ENCODE measurements around the gene NUDT7. TPM values are rescaled to one million over a fixed set of nuclear protein-coding genes. Genes with fewer than 3 reads are reported as not detected.

NUDT7 gene
- total and polyA plus RNA-seq, 2 experiments from 2014 or later, result 5.6 to 14.3 TPM

DNA sequence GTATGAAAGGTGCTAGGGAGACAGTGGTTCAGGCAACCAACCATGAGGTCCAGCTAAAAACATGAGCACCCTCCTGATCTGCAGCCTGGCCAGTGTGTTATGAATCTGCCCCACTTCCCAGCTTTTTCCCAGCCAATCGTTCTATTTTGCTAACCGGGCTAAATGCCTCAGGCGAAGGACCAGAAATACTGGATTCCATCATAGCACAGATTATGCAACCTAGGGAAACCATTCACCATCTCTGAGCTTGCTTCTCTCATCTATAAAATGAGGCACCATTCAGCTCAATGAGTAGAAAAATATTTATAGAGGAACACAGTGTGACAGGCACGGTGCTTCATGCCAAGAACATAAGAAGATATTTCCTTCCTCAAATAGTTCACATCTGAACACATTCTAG, 45.2 kb upstream of the NUDT7 start (continued):
- TF ChIP-seq, protein P1, sequence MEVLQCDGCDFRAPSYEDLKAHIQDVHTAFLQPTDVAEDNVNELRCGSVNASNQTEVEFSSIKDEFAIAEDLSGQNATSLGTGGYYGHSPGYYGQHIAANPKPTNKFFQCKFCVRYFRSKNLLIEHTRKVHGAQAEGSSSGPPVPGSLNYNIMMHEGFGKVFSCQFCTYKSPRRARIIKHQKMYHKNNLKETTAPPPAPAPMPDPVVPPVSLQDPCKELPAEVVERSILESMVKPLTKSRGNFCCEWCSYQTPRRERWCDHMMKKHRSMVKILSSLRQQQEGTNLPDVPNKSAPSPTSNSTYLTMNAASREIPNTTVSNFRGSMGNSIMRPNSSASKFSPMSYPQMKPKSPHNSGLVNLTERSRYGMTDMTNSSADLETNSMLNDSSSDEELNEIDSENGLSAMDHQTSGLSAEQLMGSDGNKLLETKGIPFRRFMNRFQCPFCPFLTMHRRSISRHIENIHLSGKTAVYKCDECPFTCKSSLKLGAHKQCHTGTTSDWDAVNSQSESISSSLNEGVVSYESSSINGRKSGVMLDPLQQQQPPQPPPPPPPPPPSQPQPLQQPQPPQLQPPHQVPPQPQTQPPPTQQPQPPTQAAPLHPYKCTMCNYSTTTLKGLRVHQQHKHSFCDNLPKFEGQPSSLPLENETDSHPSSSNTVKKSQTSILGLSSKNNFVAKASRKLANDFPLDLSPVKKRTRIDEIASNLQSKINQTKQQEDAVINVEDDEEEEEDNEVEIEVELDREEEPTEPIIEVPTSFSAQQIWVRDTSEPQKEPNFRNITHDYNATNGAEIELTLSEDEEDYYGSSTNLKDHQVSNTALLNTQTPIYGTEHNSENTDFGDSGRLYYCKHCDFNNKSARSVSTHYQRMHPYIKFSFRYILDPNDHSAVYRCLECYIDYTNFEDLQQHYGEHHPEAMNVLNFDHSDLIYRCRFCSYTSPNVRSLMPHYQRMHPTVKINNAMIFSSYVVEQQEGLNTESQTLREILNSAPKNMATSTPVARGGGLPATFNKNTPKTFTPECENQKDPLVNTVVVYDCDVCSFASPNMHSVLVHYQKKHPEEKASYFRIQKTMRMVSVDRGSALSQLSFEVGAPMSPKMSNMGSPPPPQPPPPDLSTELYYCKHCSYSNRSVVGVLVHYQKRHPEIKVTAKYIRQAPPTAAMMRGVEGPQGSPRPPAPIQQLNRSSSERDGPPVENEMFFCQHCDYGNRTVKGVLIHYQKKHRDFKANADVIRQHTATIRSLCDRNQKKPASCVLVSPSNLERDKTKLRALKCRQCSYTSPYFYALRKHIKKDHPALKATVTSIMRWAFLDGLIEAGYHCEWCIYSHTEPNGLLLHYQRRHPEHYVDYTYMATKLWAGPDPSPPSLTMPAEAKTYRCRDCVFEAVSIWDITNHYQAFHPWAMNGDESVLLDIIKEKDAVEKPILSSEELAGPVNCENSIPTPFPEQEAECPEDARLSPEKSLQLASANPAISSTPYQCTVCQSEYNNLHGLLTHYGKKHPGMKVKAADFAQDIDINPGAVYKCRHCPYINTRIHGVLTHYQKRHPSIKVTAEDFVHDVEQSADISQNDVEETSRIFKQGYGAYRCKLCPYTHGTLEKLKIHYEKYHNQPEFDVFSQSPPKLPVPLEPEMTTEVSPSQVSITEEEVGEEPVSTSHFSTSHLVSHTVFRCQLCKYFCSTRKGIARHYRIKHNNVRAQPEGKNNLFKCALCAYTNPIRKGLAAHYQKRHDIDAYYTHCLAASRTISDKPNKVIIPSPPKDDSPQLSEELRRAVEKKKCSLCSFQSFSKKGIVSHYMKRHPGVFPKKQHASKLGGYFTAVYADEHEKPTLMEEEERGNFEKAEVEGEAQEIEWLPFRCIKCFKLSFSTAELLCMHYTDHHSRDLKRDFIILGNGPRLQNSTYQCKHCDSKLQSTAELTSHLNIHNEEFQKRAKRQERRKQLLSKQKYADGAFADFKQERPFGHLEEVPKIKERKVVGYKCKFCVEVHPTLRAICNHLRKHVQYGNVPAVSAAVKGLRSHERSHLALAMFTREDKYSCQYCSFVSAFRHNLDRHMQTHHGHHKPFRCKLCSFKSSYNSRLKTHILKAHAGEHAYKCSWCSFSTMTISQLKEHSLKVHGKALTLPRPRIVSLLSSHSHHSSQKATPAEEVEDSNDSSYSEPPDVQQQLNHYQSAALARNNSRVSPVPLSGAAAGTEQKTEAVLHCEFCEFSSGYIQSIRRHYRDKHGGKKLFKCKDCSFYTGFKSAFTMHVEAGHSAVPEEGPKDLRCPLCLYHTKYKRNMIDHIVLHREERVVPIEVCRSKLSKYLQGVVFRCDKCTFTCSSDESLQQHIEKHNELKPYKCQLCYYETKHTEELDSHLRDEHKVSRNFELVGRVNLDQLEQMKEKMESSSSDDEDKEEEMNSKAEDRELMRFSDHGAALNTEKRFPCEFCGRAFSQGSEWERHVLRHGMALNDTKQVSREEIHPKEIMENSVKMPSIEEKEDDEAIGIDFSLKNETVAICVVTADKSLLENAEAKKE (CRISPR knock-in tag; IDR thresholded peaks at IDR 0.05), result no peak
- TF ChIP-seq EZH2 (IDR thresholded peaks at IDR 0.05; ENCODE audit: low read depth, unreplicated experiment) (no peak), CREB1 (CRISPR knock-in tag; IDR thresholded peaks at IDR 0.05; ENCODE audit: low read depth) (no peak), JUNB (IDR thresholded peaks at IDR 0.05; ENCODE audit: unreplicated experiment) (no peak), EZH2phosphoT487 (IDR thresholded peaks at IDR 0.05; ENCODE audit: unreplicated experiment) (no peak), ZNF114 (CRISPR knock-in tag; IDR thresholded peaks at IDR 0.05) (no peak)

DNA sequence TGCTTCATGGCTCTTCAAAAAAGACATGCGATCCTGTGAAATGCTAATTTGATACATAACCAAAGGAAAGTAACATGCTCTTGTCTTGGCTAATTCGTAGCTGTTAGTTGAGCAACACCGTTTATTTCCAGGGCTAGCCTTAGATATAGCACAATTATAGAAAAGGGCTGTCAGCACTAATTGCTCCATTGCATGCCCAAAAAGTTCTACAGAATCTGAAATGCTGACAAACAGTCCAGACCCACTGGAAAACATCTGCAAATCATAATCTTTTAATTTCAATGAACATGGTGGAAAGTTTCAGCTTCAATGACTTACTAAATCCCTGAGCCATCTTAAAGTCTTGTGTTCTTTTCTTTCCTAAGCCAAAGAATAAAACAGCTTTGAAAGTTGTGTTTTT, 42.9 kb upstream of the NUDT7 start:
- DNase-seq (ENCODE audit: low spot score), result no peak
- Histone ChIP-seq H3F3A (replicated peaks; ENCODE audit: low read depth) (no peaks in the 10 kb centered on the region), H3K36me3 (ENCODE audit: insufficient read depth) (no peaks in the 10 kb centered on the region), H3K79me2 (replicated peaks; ENCODE audit: insufficient read depth) (no peaks in the 10 kb centered on the region), H3K9me2 (ENCODE audit: insufficient read depth) (no peaks in the 10 kb centered on the region), H3K4me3 (no peak overlapping the region), H3K4me1 (ENCODE audit: insufficient read depth) (peaks cover 6% of the 10 kb centered on the region), H3K27me3 (ENCODE audit: insufficient read depth) (no peaks in the 10 kb centered on the region), H2AFZ (peak overlapping the region; percentile 14; the same call in 1 of the 2 replicates), H3K27ac (ENCODE audit: low read depth) (no peak overlapping the region), H3K4me2 (no peak overlapping the region), H4K20me1 (replicated peaks; ENCODE audit: insufficient read depth) (no peaks in the 10 kb centered on the region)
- Mint-ChIP-seq H3K4me1 (peaks cover 8% of the 10 kb centered on the region; the same call in 2 of the 3 replicates), H3K27ac (no peak overlapping the region), H3K4me3 (no peak overlapping the region), H3K27me3 (ENCODE audit: insufficient read depth, low read depth, poor library complexity) (peaks cover 3% of the 10 kb centered on the region), H3K9me3 (no peaks in the 10 kb centered on the region), H3K36me3 (ENCODE audit: low read depth) (no peaks in the 10 kb centered on the region)
- ATAC-seq, result no peak
- no peak for TF ChIP-seq CREB1 (CRISPR knock-in tag; IDR thresholded peaks at IDR 0.05; ENCODE audit: low read depth)
- TF ChIP-seq ZNF114 (CRISPR knock-in tag; IDR thresholded peaks at IDR 0.05), result no peak
- no peak for TF ChIP-seq POLR2AphosphoS5 (IDR thresholded peaks at IDR 0.05; ENCODE audit: low read depth)
- TF ChIP-seq ZNF331 (CRISPR knock-in tag; IDR thresholded peaks at IDR 0.05; ENCODE audit: low read depth), result no peak
- TF ChIP-seq STAT1 (IDR thresholded peaks at IDR 0.05; ENCODE audit: unreplicated experiment), result no peak
- TF ChIP-seq EZH2 (IDR thresholded peaks at IDR 0.05; ENCODE audit: low read depth, unreplicated experiment), result no peak
- TF ChIP-seq, protein P1 (CRISPR knock-in tag; IDR thresholded peaks at IDR 0.05), result no peak
